Central memory CD8-positive, alpha-beta T cell (primary cell): ENCODE measurements around the gene FCN1.
A peak's percentile ranks its signal among the peaks of the same experiment; 100 is the strongest.

Source experiments
- ATAC-seq: fragments of 150-1000 bp; cut with Tn5 transposase; replicated peaks from 2 replicates; pipeline ENCODE4 v1.10.0; 2022; ENCODE audit warnings: mild to moderate bottlenecking, moderate FRiP score, moderate number of reproducible peaks; ENCODE audit not compliant: poor library complexity, severe bottlenecking; ENCODE audit errors: extremely low read depth
- DNase-seq, 2 donors: peaks; one replicate each; pipeline ENCODE4 v3.0.0; 2021; ENCODE audit warnings: low spot score in 2 of 2
- H3K27ac Mint-ChIP-seq: one replicate; pipeline ENCODE4 v1.8.0; 2022; ENCODE audit warnings: low read depth, mild to moderate bottlenecking, moderate library complexity, mixed read lengths
- H3K27me3 Mint-ChIP-seq: one replicate; pipeline ENCODE4 v1.8.0; 2022; ENCODE audit warnings: mixed read lengths
- H3K36me3 Mint-ChIP-seq: one replicate; pipeline ENCODE4 v1.8.0; 2022; ENCODE audit warnings: mild to moderate bottlenecking, moderate library complexity, mixed read lengths; ENCODE audit not compliant: insufficient read depth
- H3K4me1 Mint-ChIP-seq: one replicate; pipeline ENCODE4 v1.8.0; 2022; ENCODE audit warnings: mixed read lengths
- H3K4me3 Mint-ChIP-seq: one replicate; pipeline ENCODE4 v1.8.0; 2022; ENCODE audit warnings: mild to moderate bottlenecking, moderate library complexity, mixed read lengths
- H3K9me3 Mint-ChIP-seq: one replicate; pipeline ENCODE4 v1.8.0; 2022; ENCODE audit warnings: mixed read lengths

The FCN1 gene

DNA sequence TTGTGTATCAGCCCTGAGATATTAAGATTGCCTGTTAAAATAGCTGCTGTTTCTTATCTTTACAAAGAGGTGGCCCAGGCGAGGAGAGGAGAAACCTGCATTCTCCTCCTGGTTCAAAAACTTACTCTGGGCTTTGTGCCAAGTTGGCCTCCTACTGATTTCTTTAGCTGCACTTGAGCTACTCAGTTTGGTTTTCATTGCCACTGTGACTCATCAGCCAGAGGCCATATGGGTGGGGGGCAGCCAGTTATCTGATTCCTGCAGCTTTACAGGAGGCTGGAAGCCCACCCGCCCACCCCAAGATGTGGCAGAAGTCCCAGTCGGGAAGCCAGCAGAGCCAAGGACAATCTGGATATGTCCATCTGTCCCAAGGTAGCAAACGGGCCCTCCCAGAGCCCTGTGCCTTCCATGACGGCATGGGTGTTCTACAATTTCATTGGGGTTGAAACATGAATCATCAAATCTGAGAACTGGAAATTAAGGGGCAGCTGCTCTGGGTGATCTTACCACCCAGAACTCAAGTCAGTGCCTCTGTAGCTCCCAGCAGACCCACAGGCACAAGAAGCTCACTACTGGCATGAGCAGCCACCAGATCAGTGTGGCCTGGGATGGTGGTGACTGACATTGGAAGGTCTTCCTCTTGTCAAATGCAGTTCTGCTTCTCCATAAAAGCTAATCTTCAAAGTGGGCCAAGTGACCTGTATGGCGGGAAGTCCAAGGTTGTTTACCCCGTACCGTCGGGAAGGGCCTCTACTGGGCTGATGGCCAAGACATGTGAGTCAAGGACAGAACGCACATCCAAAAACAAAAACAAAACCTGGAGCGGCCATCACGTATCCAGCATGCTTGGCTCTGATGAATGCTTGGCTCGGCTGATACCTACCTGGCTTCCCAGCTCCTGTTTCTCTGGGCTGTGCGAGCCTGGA lies 21.5 kb downstream of the FCN1 start:
- peak in 1 of 2 donors; percentile 6 for DNase-seq
- Mint-ChIP-seq H3K9me3 (peaks cover 10% of the 10 kb centered on the region), H3K4me1 (no peaks in the 10 kb centered on the region), H3K36me3 (no peaks in the 10 kb centered on the region), H3K27me3 (peaks cover 56% of the 10 kb centered on the region), H3K27ac (no peak overlapping the region), H3K4me3 (no peak overlapping the region)
- ATAC-seq = no peak

GRCh38 chr9:134895567-134895907 lies 22.2 kb downstream of the FCN1 start:
- peaks cover 62% of the 10 kb centered on the region for H3K27me3 Mint-ChIP-seq
- no peak for DNase-seq
- no peaks in the 10 kb centered on the region for H3K36me3 Mint-ChIP-seq
- H3K9me3 Mint-ChIP-seq = peaks cover 10% of the 10 kb centered on the region
- ATAC-seq = no peak
- no peak overlapping the region for H3K4me3 Mint-ChIP-seq
- no peak overlapping the region for H3K27ac Mint-ChIP-seq
- H3K4me1 Mint-ChIP-seq = no peaks in the 10 kb centered on the region

DNA sequence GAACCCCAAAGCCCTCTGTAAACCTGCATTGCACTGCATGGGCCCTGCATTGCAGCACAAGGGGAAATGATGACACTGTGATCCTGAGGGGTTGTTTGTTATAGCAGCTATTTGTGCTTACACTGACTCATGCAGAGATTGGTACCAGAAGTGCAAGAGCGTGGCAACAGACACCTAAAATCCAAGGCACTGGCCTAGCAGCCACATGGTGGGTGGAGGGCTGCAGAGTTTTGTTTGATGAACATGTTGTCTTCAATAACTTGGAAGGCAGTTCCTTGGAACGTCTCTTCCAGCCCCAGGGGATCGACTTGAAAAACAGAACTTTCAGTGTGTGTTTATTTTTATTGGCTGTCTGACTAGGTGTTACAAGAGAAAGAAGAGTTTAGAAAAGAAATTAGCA lies 22.6 kb downstream of the FCN1 start:
- DNase-seq (peak in 1 of 2 donors; percentile 5), ATAC-seq (no peak)
- Mint-ChIP-seq H3K27ac (no peak overlapping the region), H3K4me1 (no peaks in the 10 kb centered on the region), H3K36me3 (no peaks in the 10 kb centered on the region), H3K9me3 (peaks cover 10% of the 10 kb centered on the region), H3K4me3 (no peak overlapping the region), H3K27me3 (peaks cover 63% of the 10 kb centered on the region)

- Mint-ChIP-seq H3K4me1 (no peaks in the 10 kb centered on the region), H3K27me3 (peaks cover 55% of the 10 kb centered on the region), H3K36me3 (no peaks in the 10 kb centered on the region), H3K4me3 (no peak overlapping the region), H3K27ac (no peak overlapping the region), H3K9me3 (peaks cover 8% of the 10 kb centered on the region)
- DNase-seq (peak in 1 of 2 donors; percentile 3), ATAC-seq (no peak)
These were observed 23.4 kb downstream of the FCN1 start for GRCh38 chr9:134894136-134894860.

DNA sequence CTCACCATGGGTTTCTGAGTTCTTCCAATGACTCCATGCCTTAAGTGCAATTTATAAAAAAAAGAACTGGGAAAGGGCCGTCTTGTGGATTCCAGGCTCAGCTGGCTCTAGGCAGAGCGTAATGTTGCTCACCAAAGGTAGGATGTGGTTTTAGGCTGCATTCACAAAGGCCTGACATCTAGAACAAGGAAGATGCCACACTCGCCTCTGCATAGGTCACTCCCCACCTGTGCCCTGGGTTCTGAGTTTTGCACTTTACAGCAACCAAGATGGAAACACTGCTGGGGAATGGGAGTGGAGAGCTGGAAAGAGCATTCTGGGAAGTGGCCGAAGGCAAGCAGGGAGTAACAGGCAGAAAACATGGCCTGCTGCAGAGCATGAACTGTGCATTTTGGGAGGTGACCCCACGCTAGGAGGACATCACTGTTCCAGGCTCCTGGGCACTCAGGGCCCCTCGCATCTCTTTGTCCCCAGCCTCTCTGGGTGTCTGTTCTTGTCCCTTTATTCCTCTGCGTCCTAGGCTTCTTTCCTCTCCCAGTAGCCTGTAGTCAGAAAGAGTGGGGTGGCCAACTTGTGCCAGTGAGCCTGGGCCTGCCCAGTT lies 24.8 kb downstream of the FCN1 start:
- no peak overlapping the region for H3K27ac Mint-ChIP-seq
- DNase-seq = peak in 1 of 2 donors; percentile 10
- H3K4me1 Mint-ChIP-seq = peaks cover 1% of the 10 kb centered on the region
- H3K9me3 Mint-ChIP-seq = no peaks in the 10 kb centered on the region
- ATAC-seq = no peak
- H3K4me3 Mint-ChIP-seq = no peak overlapping the region
- H3K36me3 Mint-ChIP-seq = no peaks in the 10 kb centered on the region
- H3K27me3 Mint-ChIP-seq = peaks cover 48% of the 10 kb centered on the region

DNA sequence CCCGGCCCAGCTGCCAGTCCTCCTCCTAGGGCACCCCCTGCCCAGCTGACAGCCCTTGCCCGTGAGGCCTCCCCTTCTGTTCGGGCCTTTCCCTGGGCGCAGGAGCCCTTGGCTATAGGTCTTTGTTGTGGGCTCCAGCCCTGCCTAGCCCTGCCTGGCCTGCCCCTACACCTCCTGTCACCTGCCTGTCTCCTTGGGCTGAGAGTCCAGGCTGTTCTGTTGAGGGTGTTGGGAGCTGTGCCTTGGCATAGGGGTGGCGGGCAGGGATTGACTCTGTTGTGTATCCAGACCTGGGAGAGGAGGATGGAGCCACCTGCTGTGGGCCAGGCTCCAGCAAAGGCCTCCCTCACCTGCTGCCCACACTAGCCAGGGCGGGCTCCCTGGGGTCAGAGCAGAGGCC lies 25.5 kb downstream of the FCN1 start:
- Mint-ChIP-seq H3K36me3 (no peaks in the 10 kb centered on the region), H3K27me3 (peaks cover 48% of the 10 kb centered on the region), H3K4me3 (no peak overlapping the region), H3K4me1 (peaks cover 5% of the 10 kb centered on the region), H3K9me3 (no peaks in the 10 kb centered on the region), H3K27ac (no peak overlapping the region)
- DNase-seq (peak in 1 of 2 donors; percentile 11), ATAC-seq (no peak)

DNA sequence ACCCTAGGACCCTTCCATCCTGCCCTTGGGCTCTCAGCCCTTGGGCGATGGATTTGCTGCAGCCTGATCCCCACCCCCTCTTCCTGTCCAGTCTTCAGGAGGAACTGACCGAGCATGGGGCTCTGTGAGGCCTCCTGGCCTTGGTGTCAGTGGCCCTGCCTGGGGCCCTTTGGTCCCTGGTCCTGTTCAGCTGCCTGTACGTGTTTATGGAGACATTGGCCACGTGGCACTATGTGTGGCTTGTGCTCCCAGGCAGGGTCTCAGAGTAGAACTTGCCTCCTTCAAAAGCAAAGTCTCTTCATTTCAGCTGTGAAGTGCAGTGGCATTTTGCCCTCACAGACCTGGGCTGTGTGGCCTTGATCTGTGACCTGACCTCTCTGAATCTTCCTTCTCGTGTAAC lies 26.0 kb downstream of the FCN1 start:
- peaks cover 49% of the 10 kb centered on the region for H3K27me3 Mint-ChIP-seq
- no peaks in the 10 kb centered on the region for H3K36me3 Mint-ChIP-seq
- peak in 1 of 2 donors; percentile 1 for DNase-seq
- no peak overlapping the region for H3K4me3 Mint-ChIP-seq
- peaks cover 5% of the 10 kb centered on the region for H3K4me1 Mint-ChIP-seq
- no peaks in the 10 kb centered on the region for H3K9me3 Mint-ChIP-seq
- no peak for ATAC-seq
- no peak overlapping the region for H3K27ac Mint-ChIP-seq

- ATAC-seq (no peak), DNase-seq (peak in 1 of 2 donors; percentile 6)
- Mint-ChIP-seq H3K4me3 (no peak overlapping the region), H3K36me3 (no peaks in the 10 kb centered on the region), H3K9me3 (no peaks in the 10 kb centered on the region), H3K27me3 (peaks cover 56% of the 10 kb centered on the region), H3K27ac (no peak overlapping the region), H3K4me1 (peaks cover 5% of the 10 kb centered on the region)
These were observed 26.7 kb downstream of the FCN1 start for GRCh38 chr9:134891053-134891452.

DNA sequence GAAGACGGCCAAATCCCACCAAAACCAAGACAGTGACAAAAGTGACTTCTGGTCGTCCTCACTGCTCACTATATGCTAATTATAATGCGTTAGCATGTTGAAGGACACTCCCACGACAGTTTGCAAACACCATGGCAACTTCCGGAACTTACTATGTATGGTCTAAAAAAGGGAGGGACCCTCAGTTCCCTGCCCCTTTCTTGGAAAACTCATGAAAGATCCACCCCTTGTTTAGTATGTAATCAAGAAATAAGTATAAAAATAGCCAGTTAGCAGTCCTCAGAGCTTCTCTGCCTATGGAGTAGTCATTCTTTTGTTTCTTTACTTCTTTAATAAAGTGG lies 27.6 kb downstream of the FCN1 start:
- no peak overlapping the region for H3K27ac Mint-ChIP-seq
- H3K27me3 Mint-ChIP-seq = peaks cover 52% of the 10 kb centered on the region
- no peak for ATAC-seq
- H3K9me3 Mint-ChIP-seq = no peaks in the 10 kb centered on the region
- no peaks in the 10 kb centered on the region for H3K36me3 Mint-ChIP-seq
- H3K4me3 Mint-ChIP-seq = no peak overlapping the region
- DNase-seq = no peak
- H3K4me1 Mint-ChIP-seq = peaks cover 5% of the 10 kb centered on the region

- Mint-ChIP-seq H3K4me1 (peaks cover 5% of the 10 kb centered on the region), H3K27ac (no peak overlapping the region), H3K4me3 (no peak overlapping the region), H3K9me3 (no peaks in the 10 kb centered on the region), H3K27me3 (peaks cover 47% of the 10 kb centered on the region), H3K36me3 (no peaks in the 10 kb centered on the region)
- DNase-seq = peak in 1 of 2 donors; percentile 4
- no peak for ATAC-seq
These were observed 28.1 kb downstream of the FCN1 start for GRCh38 chr9:134889386-134890154.

DNA sequence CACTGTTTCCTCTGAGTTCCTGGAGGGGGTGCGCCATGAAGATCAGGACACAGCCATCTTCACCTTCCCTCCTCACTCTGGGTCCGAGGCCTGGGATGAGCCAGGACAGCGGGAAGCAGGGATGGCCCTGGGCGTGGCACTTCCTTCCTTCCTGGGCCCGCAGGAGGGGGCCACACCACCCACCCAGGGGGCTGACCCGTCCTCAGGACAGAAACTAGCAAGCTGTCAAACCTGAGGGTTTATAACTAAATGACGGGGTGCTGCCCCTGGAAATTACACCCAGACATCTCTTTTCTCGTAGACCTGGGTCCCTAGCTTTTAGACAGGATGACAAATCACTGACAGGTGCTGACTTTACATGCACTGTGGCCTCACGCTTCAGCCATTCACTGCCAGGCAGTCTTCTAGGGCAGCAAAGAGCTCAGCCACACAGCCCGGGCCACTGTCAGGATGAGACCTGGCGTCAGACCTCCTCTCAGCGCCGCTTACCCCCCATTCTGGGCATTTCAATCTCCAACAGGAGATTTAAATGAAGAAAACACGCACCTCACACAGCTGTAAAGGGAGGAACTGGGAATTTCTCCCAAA lies 29.0 kb downstream of the FCN1 start:
- Mint-ChIP-seq H3K4me1 (peaks cover 5% of the 10 kb centered on the region), H3K36me3 (no peaks in the 10 kb centered on the region), H3K9me3 (no peaks in the 10 kb centered on the region), H3K4me3 (no peak overlapping the region), H3K27me3 (peaks cover 41% of the 10 kb centered on the region), H3K27ac (no peak overlapping the region)
- DNase-seq (no peak), ATAC-seq (no peak)
